HUES48 (cell line): ENCODE data around the gene PPFIBP2.

Experiments
- H3K27ac ChIP-seq: one replicate; pipeline ENCODE4 v1.7.0; 2013; ENCODE audit warnings: low read depth, low read length, inconsistent platforms
- H3K27me3 ChIP-seq: 2 replicates; pipeline ENCODE4 v1.6.1; 2013; ENCODE audit warnings: mild to moderate bottlenecking, low read length; ENCODE audit not compliant: control insufficient read depth, insufficient read depth
- H3K36me3 ChIP-seq: 2 replicates; pipeline ENCODE4 v1.6.1; 2013; ENCODE audit warnings: low read length; ENCODE audit not compliant: control insufficient read depth, insufficient read depth
- H3K4me1 ChIP-seq: 2 replicates; pipeline ENCODE4 v1.6.1; 2013; ENCODE audit warnings: mild to moderate bottlenecking, low read length; ENCODE audit not compliant: control insufficient read depth, insufficient read depth
- H3K4me3 ChIP-seq: 2 replicates; pipeline ENCODE4 v1.5.1; 2013; ENCODE audit warnings: mild to moderate bottlenecking, low read depth, low read length
- H3K9ac ChIP-seq: 2 replicates; pipeline ENCODE4 v1.6.1; 2013; ENCODE audit warnings: mild to moderate bottlenecking, low read depth, low read length, moderate library complexity
- H3K9me3 ChIP-seq: 2 replicates; pipeline ENCODE4 v1.6.1; 2013; ENCODE audit warnings: low read length; ENCODE audit not compliant: control insufficient read depth, insufficient read depth

Gene PPFIBP2

DNA sequence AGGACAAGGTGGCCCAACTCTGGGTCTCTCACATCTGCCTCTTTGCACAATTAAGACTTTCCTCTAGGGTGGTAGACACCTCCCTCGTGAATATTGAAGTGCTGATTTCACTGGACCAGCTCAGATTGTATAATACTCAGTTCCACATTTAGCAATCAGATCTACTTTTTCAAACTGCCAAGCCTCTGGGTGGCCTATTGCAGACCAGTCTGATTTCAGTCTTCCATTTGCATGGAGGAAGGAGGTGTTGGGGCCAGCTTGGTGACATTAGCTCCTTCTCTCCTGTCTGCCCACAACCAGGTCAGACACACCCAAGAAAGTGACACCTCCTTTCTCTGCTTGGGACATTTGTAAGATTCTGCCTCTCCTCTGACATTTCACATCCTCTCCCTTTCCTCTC is 78.2 kb downstream of the PPFIBP2 start:
- Histone ChIP-seq H3K4me1 (peaks cover 25% of the 10 kb centered on the region), H3K36me3 (no peaks in the 10 kb centered on the region)

DNA sequence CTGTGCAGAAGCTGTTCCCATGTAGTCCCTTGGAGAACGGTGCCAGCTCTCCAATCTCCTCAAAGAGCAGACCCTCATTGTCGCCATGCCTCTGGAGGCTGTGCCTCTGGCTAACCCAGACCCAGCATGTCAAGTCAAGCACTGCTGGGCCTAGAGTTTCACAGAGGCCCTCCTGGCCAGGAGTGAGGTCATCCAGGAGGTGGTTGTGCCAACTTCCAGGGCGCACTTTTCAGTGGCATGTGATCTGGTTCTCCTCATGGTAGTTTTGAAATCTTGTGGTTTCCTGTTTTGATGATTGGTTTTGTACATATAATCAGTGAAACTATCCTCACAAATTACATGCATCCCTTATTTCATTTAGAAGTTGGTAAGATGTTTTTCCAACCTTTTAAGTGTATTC is 78.9 kb downstream of the PPFIBP2 start:
- Histone ChIP-seq H3K4me1 (peaks cover 25% of the 10 kb centered on the region), H3K9me3 (no peaks in the 10 kb centered on the region), H3K4me3 (no peak overlapping the region), H3K9ac (no peak overlapping the region), H3K36me3 (no peaks in the 10 kb centered on the region), H3K27me3 (no peaks in the 10 kb centered on the region), H3K27ac (no peak overlapping the region)

More for the DNA sequence above, 78.2 kb downstream of the PPFIBP2 start:
- Histone ChIP-seq H3K9me3 (no peaks in the 10 kb centered on the region), H3K9ac (no peak overlapping the region), H3K27me3 (no peaks in the 10 kb centered on the region), H3K4me3 (no peak overlapping the region), H3K27ac (no peak overlapping the region)

DNA sequence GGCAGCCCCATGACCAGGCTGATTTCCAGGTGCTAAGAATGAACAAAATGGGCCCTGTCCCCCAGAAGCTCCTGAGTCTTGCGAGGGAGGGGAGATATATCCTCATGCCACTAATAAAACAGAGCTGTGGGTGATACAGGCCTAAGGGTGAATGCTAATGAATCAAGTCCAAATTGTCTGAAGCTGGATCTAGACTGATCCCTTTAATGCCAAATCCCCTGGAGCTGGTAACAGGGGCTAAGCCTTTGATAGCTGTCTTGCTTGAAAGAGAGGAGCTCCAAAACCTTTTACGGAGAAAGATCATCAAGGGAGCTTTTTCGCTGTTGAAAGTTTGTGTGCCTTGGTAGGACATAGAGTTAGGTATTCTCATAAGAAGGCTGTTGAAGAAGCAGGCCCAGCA is 79.7 kb downstream of the PPFIBP2 start:
- Histone ChIP-seq H3K9me3 (no peaks in the 10 kb centered on the region), H3K4me3 (no peak overlapping the region), H3K4me1 (peaks cover 25% of the 10 kb centered on the region), H3K9ac (no peak overlapping the region), H3K27me3 (no peaks in the 10 kb centered on the region), H3K27ac (no peak overlapping the region), H3K36me3 (no peaks in the 10 kb centered on the region)

DNA sequence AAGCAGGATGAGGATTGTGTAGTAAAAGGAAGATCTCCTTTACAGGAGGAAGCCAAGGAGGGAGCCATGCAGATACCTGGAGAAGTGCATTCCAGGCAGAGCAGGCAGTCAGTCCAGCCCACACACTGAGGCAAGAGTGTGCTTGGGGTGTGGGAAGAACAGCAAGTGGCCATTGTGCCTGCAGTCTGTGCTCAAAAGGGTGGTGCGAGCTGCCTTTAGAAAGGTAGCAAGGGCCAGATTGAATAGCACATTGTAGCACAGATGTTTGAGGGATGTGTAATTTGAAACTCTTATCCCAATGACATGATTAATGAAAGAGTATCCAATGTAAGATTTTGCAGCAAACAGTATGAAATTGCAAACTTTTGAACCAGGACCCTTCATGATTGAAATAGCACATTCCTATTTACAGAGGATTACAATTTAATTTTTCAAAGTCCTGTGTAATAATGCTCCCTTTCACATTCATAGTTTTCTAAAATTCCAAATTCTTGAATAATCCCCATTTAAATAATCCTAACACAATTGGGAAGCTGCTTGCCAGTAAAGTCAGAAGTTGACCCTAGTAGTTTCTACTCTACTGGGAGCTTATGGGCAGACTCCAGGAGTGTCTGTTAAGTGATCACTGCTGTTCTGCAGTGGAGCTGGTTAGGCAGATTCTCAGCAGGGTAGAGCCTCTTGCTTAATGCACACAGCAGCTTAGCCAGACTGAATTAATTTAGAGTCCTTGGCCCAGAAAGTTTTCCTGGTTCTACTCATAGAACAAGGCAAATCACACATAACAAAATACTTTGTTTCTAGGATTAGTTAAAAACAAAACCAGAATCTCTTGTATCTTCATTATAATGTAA is 81.4 kb downstream of the PPFIBP2 start:
- Histone ChIP-seq H3K4me1 (peaks cover 30% of the 10 kb centered on the region), H3K9me3 (no peaks in the 10 kb centered on the region), H3K27ac (peak overlapping the region; percentile 88), H3K9ac (no peak overlapping the region), H3K36me3 (no peaks in the 10 kb centered on the region), H3K27me3 (no peaks in the 10 kb centered on the region), H3K4me3 (no peak overlapping the region)

DNA sequence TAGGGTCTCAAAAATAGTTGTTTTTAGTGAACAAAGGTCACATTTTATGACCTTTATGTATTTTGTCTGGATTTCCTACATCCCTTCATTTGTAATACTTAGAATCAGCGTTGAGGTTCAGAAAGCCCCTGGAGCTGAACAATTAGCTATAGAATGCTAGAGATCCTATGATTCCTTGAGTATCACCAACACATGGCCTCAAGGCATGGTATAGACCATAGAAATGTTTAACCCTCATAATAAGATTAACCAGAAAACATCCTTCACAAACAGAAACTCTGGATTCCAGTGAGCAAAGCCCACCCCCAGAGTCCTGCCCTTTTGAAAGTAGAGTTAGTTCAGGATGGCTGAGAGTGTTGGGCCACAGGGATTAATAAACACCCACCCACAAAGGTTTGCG is 82.2 kb downstream of the PPFIBP2 start:
- Histone ChIP-seq H3K4me1 (peaks cover 30% of the 10 kb centered on the region), H3K36me3 (no peaks in the 10 kb centered on the region), H3K27ac (peak overlapping the region; percentile 88), H3K4me3 (no peak overlapping the region), H3K9me3 (no peaks in the 10 kb centered on the region), H3K27me3 (no peaks in the 10 kb centered on the region), H3K9ac (no peak overlapping the region)

DNA sequence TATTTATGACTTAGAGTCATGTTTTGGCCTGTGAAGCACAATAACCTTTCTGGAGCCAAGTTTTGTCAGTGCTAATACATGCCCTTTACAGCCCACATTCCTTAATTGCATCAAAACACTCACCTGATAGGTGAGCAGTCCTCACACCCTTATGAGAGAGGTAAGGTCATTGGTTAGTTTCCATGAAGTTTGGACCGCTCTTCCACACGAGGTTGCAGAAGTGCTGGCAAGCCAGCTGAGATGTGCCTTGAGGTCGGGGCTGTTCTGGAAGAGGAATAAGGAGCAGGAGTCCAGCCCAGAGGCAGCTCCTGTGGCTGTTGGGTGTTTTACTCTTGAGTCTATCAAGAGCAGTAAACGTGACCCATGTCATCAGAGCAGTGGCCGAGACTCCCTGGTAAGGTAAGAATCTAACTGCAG is 83.2 kb downstream of the PPFIBP2 start:
- H3K4me3 ChIP-seq, result no peak overlapping the region
- H3K4me1 ChIP-seq, result peaks cover 30% of the 10 kb centered on the region
- no peaks in the 10 kb centered on the region for H3K9me3 ChIP-seq
- H3K36me3 ChIP-seq, result no peaks in the 10 kb centered on the region
- no peak overlapping the region for H3K27ac ChIP-seq
- H3K27me3 ChIP-seq, result no peaks in the 10 kb centered on the region
- H3K9ac ChIP-seq, result no peak overlapping the region

DNA sequence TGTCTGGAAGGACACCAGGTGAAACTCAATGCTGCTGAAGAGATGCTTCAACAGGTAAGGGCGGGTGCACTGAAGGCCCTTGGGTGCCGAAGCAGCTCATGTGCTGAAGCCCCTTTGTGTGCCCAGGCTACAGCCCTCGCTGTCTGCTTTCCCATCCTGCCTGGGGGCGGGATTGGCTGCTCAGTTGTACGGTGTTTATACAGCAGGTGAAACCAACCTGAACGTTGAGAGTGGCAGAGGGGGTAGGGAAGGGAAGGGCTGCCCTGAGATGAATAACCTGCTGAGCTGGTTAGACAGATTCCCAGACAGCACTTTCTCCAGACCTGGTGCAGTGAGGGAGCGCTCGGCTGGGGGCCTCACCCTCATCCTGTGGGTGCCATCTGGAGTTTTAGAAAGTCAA is 83.8 kb downstream of the PPFIBP2 start:
- H3K4me3 ChIP-seq, result no peak overlapping the region

DNA sequence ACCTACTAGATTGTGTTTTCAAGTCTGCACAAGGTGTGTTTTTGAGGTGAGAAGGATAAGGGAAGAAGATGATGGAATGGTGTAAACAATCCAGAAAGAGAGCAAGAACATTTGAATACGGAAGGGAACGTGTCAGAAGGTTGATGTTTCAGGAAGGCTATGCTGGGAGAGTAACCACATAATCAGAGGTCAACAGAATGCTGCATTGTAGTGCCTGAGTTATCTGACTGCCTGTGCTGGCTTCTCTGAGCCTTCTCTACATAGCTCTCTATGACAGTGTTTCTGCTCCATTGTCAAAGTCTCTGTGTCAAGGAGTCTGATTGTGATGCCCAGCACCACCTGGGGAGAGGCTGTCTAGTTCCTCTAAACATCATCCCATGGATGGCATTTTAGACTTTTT is 85.4 kb downstream of the PPFIBP2 start:
- H3K9me3 ChIP-seq, result no peaks in the 10 kb centered on the region
- no peak overlapping the region for H3K9ac ChIP-seq
- H3K4me3 ChIP-seq, result no peak overlapping the region
- H3K36me3 ChIP-seq, result no peaks in the 10 kb centered on the region
- no peaks in the 10 kb centered on the region for H3K27me3 ChIP-seq
- H3K27ac ChIP-seq, result no peak overlapping the region
- H3K4me1 ChIP-seq, result peaks cover 26% of the 10 kb centered on the region

More for the DNA sequence above, 83.8 kb downstream of the PPFIBP2 start:
- H3K9ac ChIP-seq, result no peak overlapping the region
- H3K36me3 ChIP-seq, result no peaks in the 10 kb centered on the region
- no peak overlapping the region for H3K27ac ChIP-seq
- peaks cover 30% of the 10 kb centered on the region for H3K4me1 ChIP-seq
- no peaks in the 10 kb centered on the region for H3K27me3 ChIP-seq
- H3K9me3 ChIP-seq, result no peaks in the 10 kb centered on the region

DNA sequence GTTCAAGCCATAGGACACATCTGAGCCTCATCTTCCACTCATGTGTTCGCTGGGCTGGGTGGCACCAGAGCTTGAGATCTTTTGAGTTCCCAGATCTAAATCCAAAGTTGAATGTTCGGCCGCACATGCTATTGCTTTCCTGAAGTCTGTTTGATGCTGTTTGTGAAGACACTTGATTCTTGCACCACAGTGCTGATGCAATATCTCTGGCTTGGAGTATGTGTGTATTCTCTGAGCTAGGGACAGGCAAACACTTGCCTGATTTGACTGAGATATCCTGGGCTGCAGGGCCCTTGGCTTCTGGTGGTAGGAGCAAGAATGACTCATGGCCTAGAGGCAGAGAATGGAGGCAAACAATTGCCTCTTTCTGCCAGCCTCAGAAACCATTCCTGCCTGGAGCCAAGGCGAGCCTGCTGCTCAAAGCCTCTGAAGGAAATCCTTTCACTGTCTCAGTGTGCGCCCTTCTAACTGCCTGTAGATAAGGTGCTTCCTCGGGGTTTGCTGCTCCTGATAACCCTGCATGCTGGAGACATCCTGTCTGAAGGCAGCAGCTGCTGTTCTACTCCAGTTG is 86.5 kb downstream of the PPFIBP2 start:
- Histone ChIP-seq H3K4me3 (no peak overlapping the region), H3K4me1 (peaks cover 18% of the 10 kb centered on the region), H3K36me3 (no peaks in the 10 kb centered on the region), H3K9me3 (no peaks in the 10 kb centered on the region), H3K27ac (peak overlapping the region; percentile 74), H3K27me3 (no peaks in the 10 kb centered on the region), H3K9ac (no peak overlapping the region)

DNA sequence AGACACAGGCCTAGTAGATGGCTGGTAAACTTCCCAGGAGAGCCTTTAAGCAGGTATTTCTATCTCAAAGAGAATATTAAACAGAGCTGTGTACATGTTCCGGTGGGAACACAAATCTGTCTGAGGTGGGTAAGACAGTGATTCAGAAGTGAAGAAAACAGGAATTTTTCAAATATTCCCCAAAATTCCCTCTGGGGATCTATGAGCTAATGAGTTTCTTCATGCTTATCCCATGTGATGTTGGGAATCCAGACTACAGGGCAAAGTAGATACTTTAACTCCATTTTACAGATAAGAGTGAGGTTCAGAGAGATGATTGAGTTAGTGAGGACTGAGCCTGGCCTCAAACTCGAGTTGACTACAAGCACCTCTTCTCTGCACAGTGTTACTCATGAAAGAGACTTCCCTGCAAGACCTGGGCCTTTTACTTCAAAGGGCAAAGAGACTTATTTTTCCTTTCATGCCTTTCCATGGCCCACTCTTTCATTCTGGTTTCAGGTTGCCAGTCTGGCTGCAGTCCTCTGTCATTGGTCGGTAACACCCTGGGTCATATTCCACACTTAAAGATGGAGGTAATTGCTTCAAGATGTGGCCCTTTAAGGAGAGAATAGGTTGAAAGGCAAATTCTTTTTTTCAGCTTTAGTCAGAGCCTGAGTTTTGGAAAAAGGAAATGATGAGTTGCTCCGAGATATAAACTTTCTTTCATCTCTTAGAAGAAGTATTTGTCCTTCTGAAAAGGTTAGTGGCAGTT is 89.4 kb downstream of the PPFIBP2 start:
- Histone ChIP-seq H3K4me3 (no peak overlapping the region), H3K36me3 (no peaks in the 10 kb centered on the region), H3K27ac (no peak overlapping the region), H3K9me3 (no peaks in the 10 kb centered on the region), H3K9ac (no peak overlapping the region), H3K4me1 (peaks cover 4% of the 10 kb centered on the region; the same call in 1 of the 2 replicates), H3K27me3 (no peaks in the 10 kb centered on the region)
